HG03175 (cell line): Measurements from ENCODE around the gene HPSE2.

Experiments
- ATAC-seq: cut with Tn5 transposase; IDR thresholded peaks from one replicate; pipeline ENCODE4 v1.9.1; 2021; ENCODE audit warnings: mild to moderate bottlenecking, moderate library complexity; ENCODE audit not compliant: unreplicated experiment

Gene HPSE2

DNA sequence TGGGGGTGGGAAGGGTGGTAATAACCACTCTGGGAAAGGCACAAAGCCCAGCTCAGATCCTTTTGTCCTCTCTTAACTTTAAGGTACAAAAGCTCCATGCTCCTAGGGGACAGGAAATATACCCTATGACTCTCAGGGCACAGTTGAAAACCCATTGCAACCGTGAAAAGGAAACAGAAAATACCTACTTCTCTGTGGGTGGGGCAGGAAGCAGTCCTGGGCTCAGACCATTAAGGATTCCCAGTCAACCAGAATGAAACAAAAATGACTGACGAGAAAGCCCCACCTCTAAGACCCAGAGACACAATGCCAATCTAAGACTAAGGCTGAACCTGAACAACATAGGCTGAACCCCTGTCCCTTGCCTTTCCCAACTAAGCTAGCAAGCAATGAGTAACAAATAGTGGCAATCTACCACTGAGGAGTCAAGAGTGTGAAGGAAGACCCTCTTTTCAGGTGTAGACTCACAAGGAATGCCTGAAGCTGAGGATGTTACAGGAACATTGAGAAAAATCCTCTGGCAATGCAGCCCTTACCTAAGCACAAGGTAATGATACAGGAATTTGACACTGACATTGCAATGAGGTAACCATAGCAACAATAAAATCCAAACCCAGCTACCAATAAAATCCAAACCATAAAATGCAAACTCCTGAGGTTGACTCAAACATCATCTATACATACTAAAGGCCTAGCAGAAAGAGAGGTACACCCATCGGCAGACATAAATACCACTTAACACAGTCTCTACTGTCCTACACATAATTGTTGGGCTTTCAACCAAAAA lies 380.1 kb downstream of the HPSE2 start:
- no peak for ATAC-seq

DNA sequence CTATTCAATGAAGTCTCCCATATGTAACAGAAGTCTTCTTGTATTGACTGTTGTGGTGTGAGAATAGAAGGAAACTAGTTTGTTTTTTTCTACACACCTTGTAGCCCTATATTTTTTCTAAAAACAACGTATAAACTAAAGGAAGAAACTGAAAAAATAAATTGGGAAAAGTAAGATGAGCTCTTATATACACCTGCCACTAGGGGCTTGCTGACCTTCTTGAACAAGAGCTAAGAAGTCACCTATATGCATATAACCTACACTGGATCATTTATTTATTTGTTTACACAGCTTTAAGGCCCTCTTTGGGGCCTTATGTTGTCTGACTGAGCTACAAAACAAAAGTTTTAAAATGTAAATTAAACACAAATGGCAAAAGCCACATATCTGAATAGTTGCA lies 383.0 kb downstream of the HPSE2 start:
- ATAC-seq, result no peak

DNA sequence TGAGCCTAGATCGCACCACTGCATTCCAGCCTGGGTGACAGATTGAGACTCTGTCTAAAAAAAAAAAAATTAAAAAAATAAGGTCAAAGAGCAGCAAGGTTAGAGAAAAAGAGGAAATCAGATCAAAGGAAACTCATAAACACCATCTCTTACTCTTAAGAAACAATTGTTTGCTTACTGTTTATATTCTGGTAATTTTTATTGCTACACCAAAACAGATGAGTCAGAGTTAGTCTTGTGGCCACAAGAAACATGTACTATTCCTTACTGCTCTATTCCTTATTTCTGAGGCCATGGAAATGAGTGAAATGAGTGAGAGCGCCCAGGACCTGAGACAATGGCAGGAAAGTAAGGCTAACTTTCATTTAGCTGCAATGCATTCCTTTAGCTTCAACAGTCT lies 387.3 kb downstream of the HPSE2 start:
- ATAC-seq, result no peak

DNA sequence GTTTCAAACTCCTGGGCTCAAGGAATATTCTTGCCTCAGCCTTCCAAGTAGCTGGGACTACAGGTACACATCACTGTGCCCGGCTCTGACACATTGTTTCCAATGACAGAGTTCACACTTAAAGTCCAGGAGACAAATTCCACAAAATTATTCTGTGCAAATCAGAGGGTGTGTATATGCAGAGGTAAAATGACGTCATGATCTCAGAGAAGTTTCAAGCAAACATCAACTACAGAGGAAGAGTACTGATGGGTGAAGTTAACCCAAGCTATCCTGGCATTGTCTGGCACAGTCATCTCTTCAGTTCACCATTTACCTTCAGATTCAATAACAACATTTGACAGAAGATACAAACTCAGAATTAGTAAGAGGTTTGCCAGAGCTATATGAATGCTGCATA lies 388.9 kb downstream of the HPSE2 start:
- ATAC-seq, result no peak

DNA sequence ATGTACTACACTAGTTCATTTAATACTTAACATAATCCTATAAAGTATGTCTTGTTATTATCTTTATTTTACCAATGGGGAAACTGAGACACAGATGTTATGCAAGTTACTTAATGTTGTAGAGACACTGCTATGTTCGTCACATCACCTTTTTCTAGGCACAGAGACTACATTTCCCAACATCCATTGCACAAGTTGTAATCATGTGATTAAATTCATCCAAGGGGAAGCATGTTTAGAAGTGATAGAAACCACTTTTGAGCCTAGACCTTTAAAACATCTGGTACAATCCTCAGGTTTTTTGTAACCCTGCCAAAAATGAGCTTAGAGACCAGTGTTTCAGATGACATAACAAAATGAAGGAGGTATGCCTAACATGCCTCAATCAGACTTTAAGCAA lies 402.1 kb downstream of the HPSE2 start:
- ATAC-seq, result no peak

DNA sequence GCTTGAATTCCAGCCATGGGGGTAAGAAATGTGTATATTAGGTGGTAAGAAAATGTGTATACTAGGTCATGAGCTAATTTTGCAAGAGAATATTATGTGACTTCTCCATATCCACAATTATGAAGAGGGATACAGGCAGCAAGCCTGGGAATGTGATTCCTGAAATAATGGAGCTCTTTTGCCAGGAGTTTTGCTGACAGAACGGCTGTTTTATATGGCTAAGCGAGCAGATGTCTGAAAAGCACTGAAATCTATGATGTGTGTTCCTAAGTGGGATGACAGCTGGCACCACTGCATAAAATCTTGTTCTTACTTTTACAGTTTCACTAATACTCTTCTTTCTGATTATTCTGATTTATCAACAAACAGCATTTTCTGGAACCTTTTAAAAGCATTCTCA lies 402.9 kb downstream of the HPSE2 start:
- no peak for ATAC-seq

DNA sequence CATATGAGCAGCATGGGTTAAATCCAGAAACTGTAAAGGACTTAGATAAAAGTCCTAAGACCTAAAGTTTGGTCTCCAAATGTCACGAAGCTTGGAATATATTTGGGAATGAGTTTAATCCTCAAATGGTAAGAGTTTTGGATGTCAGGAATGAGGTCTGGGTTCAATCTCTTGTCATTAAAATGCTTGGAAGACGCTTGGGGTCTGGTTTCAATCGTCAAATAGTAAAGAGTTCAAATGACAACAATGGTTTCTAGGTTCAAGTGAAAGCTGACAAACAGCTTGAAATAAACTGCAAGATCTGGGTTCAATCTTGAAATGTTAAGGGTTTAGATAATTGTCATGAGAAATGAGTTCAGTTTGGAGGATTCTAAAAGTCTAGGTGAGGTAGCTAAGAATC lies 403.5 kb downstream of the HPSE2 start:
- ATAC-seq, result no peak

DNA sequence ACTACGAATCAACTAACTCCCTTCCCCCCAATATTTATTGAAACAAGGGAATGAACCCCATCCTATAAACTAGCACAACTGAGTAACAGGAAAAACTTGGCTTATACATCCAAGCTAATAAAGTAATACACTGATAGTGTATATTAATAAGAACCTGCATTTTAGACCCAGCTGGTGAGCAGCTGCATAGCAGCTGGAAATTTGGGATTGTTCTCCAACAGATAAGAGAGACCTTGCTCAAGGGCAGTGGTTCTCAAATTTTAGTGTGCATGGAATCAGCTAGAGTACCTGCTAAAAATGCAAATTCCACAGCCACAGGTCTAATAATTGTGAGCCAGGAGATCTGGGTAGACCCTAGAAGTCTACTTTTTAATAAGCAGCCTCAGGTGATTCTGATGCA lies 404.3 kb downstream of the HPSE2 start:
- no peak for ATAC-seq

DNA sequence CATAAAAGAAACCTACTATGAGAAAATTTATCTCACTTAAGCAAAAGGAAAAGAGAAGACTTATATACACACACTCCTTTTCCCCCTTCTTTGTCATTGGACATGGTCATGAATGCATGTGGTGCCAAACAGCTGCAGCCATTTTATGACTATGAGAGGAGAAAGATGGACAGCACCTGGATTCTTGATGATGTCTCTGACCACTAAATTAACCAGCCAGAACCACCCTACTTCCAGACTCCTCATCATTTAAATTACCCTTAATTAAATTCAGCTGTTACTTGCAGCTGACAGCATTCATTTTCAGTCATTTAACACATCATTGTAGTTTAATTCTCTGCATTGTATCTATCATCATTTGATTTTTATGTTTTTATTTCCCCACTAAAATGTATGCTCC lies 409.9 kb downstream of the HPSE2 start:
- no peak for ATAC-seq

DNA sequence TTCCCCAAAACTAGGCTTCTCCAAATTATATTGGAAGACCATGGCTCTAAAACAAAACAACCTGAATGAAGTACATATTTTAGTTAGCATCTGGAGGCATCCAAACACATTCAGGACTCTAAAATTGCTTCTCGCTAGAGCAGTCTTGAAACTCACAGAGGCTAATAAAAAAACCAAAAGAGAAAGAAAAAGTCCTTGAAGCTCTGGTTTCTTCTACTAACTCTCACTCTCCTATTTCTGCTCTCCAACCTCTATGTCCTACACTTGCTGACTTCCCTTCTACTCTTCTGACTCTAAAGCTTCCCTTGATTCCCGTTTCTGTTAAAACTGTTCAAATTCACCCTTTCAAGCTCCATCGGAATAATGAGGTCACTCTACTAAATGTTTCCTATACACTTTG lies 418.3 kb downstream of the HPSE2 start:
- ATAC-seq, result no peak

DNA sequence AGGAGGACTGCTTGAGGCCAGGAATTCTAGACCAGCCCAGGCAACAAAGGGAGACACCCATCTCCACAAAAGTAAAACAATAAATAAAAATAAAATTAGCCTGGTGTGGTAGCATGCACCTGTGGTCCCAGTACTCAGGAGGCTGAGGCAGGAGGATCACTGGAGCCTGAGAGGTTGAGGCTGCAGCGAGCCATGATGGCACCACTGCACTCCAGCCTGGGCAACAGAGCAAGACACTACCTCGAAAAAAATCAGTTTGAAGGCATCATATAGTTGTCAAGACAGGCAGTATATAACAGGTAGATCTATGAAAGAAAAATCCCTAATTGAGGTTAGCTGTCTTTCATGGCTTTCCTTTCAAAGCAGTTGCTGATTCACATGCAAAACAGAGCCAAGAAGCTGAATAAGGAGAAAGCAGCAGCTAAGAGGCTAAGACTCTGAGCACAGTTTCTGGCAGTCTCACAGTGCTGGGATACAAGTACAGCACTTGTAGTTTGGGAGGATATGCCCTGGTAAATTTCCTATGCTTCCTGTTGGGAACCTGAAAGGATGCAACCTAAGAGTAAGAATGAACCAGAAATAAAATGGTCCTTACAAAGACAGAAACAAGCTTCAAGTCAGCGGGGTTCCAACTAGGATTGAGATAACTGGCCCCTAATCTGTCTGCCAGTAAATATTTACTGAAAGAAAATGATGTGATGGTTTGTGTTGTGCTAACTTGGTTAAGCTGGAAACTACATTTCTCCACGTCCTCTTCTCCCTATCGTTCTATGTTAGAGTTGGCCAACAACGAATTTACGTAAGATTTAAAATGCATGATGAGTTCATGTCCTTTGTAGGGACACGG lies 420.4 kb downstream of the HPSE2 start:
- ATAC-seq, result no peak

DNA sequence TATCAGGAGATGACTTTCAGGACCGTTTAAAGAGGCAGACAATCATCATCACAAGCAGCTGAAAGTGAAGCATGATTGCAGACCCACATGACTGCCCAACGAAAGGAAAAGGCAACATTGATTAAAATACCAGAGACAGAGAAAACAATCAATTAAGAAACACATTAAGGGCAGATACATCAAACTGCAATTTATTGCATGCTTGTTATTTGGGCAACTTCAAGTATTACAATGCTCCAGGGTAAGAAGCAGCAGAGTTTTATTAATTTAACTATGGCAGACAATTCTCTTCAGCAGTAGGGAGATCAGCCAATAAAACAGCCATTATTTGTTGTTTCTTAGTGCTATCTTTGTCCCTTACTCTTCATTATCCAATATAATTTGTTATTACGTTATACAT lies 421.2 kb downstream of the HPSE2 start:
- ATAC-seq, result no peak

DNA sequence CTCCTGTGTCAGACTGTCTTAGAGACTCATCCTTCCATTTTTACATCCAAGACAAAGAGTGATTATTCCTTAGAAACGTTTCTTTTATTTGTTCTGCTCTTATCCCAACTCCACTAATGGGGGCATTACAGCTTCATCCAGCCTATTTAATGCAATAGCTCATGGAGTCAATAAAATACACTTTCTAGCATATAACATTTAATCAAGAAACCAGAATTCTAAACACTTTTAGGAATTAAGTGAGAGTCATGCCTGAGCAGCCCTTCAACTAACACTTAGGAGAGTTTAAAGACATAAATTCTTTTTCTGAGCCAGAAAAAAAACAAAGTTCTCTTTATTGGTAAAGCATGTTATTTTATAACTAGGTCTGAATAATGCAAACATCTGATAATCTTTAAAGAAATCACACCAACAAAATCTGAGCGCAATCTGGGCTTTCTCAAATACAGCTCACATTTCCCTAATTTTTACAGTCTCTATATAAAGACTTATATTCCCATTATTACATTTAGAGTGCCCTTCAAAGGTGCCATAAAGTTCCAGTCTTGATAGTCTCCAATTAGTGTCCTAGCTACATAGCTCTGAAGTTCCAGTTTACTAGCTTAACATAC lies 427.3 kb downstream of the HPSE2 start:
- ATAC-seq, result no peak

DNA sequence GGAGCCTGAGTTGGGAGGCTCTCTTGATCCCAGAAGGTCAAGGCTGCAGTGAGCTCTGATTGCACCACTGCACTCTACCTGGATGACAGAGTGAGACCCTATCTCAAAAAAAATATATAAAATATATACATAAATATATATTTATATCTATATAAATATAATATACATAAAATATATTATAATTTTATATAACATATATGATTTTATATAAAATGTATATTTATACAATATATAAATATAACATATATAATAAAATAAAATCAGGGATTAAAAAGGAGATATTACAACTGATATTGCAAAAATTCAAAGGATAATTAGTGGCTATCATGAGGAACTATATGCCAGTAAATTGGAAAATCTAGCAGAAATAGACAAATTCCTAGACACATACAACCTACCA lies 435.4 kb downstream of the HPSE2 start:
- no peak for ATAC-seq

DNA sequence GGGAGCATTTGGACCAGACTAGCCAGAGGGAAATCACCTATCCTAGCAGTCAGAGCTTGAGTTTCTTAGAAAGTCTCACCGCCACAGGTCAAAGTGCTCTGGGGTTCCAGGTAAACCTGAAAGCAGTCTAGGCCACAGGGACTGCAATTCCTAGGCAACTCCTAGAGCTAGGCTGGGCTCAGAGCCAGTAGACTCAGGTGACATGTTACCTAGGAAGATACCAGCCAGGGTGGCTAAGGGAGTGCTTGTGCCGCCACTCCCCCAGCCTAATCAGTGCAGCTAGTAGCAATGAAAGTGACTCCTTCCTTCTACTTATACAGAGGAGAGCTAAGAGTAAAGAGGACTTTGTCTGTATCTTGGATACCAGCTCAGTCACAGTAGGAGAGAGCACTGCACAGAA lies 440.2 kb downstream of the HPSE2 start:
- no peak for ATAC-seq

DNA sequence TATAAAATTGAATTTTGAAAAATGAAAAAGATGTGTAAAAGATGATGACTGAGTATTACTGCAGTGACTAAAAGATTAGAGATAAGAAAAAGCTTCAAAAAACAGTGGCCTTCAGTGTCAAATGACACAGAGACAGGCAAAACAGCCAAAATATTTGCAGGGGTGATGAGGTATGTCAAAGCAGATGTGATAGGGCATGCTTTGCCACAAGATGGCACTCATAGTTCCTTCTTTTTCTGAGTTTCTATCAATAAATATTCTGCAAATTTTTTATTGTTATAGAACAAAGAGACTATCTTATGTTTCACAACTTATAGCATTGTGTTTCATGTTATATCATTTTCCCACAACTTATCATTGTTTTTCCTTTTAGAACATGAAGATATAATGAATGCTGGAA lies 444.8 kb downstream of the HPSE2 start:
- no peak for ATAC-seq

DNA sequence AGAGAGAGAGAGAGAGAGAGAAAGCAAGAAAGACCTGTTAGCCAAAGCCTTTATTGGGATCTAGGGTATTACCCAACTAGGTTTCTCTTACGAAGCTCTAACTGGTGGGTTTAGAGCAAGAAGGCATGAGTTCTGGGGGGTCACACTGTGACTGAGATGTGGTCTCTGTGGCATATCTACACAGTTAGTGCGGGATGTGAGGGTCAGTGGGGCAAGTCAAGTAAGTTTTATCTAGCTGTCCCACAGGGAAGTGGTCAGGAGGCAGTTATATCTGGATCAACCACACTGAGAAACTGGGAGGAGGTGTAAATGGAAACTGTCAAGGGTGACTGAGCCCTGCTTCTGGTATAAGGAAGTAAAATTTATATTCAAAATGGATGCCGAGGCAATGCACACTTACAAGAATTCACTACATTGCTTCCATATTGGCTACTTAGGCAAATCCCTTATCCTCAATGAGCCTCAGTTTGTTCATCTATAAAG lies 457.3 kb downstream of the HPSE2 start:
- peak; percentile 75 for ATAC-seq

DNA sequence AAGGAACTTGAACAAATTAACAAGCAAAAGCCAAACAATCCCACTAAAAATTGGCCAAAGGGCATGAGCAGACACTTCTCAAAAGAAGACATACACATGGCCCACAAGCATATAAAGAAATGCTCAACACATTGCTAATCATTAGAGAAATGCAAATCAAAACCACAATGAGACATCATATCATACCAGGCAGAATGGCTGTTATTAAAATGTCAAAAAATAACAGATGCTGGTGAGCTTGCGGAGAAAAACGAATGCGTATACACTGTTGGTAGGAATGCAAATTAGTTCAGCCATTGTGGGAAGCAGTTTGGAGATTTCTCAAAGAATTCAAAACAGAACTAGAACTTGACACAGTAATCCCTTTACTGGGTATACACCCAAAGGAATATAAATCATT lies 477.2 kb downstream of the HPSE2 start:
- ATAC-seq, result no peak

DNA sequence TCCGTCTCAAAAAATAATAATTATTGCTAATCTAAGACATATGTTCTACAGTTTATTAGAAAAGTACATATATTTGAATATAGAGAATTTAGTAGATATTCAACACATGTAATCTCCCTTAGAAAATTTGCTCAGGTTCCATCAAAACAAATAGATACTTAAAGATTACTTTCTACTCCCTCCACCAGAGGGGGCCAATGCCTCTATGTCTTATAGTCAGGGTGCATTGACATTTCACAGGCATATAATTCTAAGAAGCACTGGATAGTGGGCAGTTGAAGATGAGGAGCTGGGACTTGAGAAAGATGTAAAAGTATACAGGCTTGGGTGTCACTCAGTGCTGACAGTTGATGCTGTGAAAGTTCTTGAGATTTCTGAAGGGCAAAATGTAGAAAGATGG lies 487.4 kb downstream of the HPSE2 start:
- ATAC-seq, result no peak

DNA sequence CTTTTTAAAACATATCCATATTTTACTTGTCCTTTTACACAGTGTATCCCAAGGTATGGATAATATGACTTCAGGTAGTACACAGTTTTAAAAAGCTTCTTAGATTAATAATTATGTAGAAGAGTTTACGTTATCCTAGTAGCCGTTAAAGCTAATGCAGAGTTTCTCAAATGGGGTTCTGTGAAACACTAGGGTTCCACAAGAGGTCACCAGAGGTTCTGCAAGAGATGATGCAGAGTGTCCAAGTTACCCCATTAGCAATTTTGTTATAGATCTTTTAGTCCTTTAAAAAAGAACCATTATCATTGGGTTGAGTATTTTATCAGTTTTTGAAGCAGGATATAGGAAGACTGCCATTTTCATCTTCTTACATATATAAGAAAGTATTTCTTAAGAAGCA lies 490.0 kb downstream of the HPSE2 start:
- ATAC-seq, result no peak

DNA sequence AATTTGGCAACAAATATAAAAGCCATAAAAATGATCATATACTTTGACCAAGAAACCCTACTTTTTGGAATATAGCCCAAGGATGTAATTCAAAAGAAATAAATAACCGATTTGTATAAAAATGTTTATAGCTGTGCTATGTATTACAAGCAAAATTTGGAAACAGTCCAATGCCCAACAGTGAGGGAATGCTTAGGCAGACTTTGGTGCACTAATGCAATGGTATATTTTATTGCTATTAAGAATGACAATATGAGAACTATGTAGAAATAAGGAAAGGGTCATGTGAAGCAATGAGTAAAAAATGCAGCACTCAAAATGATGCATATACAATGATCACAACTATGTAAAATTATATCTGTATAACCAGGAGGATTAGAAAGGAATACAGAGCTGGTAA lies 515.1 kb downstream of the HPSE2 start:
- ATAC-seq, result no peak

DNA sequence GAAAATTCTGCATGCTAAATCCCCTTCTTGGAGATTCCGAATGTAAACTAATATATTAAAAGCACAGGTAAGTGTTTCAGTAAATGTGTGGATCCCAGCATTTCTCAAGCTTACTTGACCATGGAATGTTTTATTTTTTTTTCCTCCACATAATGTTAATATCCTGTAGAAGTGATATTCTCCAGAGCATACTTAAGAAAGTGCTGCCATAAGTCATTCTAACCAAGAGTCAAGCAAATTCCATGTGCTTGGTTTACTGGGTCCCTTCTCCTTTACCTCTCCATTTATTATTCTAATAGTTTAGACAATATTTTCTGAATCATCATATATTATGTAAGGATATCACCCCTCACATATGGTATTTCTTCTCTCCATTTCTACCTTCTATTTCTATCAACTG lies 522.1 kb downstream of the HPSE2 start:
- no peak for ATAC-seq
